ENCODE results near the gene GEMIN2.

Gene GEMIN2

DNA sequence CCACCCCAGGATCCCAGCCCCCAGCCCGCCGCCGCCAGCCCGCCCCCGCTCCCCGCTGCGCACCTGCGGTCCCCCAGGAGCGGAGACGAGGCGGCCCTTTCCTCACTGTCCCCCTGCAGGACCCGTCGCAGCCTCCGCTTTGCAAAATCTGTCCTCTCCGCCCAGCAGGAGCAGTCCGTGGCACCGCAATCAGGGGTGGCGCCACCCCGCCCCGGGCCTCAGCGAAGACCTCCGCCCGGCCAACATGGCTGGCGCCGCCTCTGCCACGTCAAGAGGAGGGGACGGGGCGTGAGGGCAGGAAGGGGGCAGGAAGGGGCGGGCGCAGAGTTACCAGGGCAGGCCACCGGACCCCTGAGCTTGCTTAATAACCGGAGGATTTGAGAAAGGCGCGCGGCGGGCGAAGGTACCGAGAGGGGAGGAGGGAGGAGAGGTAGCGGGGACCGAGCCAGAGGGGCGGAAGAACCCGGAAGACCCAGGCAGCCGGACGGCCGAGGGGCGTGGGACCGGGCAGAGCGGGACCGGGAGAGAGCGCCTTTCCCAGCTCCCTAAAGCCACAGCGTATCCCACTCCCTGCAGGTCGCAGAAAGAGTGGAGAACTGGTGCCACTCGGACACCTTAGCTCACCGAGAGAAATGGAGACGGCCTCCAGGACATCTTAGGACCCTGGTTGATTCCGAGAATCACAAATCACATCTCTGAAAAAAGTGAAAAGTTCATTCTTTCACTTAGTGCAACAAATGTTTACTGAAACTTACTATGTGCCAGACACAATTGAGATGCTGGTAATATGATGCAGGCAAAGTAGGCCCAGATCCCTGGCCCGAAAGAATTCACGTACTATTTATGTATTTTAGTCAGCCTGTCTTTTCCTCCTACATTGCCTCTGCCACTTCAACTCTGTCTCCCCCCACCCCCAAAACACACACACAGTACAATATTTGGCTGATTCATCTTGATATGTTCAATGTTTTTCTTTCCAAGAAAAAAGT, 10.9 kb upstream of the GEMIN2 start, which contains the start of gene SEC23A:
SEC23A (minus strand) TSS at position 267 of the 989 bp plus-strand sequence. CDS start 7,117 bp downstream, outside the sequence.
- TF ChIP-seq FOXP2 (optimal IDR thresholded peaks at IDR 0.05; ENCODE audit: borderline replicate concordance, extremely low read depth, extremely low read length, insufficient read depth): peak; percentile 52
- TF ChIP-seq TAF1 (IDR thresholded peaks at IDR 0.05; ENCODE audit: borderline replicate concordance, insufficient read depth, low read length): peak; percentile 53; the same call in 1 of the 2 replicates
- TF ChIP-seq, protein P1, sequence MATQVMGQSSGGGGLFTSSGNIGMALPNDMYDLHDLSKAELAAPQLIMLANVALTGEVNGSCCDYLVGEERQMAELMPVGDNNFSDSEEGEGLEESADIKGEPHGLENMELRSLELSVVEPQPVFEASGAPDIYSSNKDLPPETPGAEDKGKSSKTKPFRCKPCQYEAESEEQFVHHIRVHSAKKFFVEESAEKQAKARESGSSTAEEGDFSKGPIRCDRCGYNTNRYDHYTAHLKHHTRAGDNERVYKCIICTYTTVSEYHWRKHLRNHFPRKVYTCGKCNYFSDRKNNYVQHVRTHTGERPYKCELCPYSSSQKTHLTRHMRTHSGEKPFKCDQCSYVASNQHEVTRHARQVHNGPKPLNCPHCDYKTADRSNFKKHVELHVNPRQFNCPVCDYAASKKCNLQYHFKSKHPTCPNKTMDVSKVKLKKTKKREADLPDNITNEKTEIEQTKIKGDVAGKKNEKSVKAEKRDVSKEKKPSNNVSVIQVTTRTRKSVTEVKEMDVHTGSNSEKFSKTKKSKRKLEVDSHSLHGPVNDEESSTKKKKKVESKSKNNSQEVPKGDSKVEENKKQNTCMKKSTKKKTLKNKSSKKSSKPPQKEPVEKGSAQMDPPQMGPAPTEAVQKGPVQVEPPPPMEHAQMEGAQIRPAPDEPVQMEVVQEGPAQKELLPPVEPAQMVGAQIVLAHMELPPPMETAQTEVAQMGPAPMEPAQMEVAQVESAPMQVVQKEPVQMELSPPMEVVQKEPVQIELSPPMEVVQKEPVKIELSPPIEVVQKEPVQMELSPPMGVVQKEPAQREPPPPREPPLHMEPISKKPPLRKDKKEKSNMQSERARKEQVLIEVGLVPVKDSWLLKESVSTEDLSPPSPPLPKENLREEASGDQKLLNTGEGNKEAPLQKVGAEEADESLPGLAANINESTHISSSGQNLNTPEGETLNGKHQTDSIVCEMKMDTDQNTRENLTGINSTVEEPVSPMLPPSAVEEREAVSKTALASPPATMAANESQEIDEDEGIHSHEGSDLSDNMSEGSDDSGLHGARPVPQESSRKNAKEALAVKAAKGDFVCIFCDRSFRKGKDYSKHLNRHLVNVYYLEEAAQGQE (IDR thresholded peaks at IDR 0.05; ENCODE audit: insufficient read depth in 1 of 2, low read depth in 2 of 2, low read length in 2 of 2): no peak
- peak; percentile 79 for TF ChIP-seq POLR2AphosphoS5 (IDR thresholded peaks at IDR 0.05; ENCODE audit: low read depth, low read length)
- no peak for TF ChIP-seq SIN3A (IDR thresholded peaks at IDR 0.05; ENCODE audit: borderline replicate concordance, insufficient read depth, low read length)

DNA sequence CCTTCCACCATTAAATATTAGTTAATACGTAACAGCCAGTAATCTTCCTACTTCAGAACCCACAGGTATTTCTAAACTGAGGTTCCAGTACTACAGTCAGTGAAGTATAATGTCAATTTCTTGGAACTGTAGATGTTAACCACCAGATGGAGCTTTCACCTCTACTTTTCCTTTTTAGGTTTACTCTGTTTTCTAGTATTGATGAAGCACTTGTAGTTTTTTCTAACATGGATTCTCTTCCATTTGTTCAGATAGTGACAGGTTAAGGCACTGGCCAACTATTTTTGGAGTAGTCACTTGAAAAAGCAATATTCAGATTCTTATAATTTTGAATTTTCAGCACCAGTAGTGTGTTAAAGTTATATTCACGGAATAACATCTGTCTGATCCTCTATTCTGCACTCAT, 6.5 kb upstream of the GEMIN2 start:
- TF ChIP-seq, protein P1 (IDR thresholded peaks at IDR 0.05; ENCODE audit: insufficient read depth in 1 of 2, low read depth in 2 of 2, low read length in 2 of 2): no peak
- TF ChIP-seq FOXP2 (optimal IDR thresholded peaks at IDR 0.05; ENCODE audit: borderline replicate concordance, extremely low read depth, extremely low read length, insufficient read depth) (no peak), POLR2AphosphoS5 (IDR thresholded peaks at IDR 0.05; ENCODE audit: low read depth, low read length) (no peak), SIN3A (IDR thresholded peaks at IDR 0.05; ENCODE audit: borderline replicate concordance, insufficient read depth, low read length) (no peak)

DNA sequence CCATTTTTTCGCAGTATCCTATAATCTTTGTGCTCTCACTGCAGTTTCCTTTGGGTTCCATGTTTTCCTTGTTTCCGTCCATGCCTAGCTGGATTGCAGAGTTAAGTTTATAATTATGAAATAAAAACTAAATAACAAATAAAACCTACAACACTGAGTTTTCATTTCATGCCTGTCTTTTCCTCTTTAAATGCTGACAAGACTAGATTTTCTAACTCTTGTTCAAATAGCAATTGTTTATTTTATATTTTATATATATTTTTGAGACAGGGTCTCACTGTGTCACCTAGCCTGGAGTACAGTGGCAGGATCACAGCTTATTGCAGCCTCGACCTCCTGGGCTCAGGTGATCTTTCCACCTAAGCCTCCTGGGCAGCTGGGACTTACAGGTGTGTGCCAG, 5.3 kb upstream of the GEMIN2 start:
- TF ChIP-seq, protein P1 (IDR thresholded peaks at IDR 0.05; ENCODE audit: insufficient read depth in 1 of 2, low read depth in 2 of 2, low read length in 2 of 2): no peak

DNA sequence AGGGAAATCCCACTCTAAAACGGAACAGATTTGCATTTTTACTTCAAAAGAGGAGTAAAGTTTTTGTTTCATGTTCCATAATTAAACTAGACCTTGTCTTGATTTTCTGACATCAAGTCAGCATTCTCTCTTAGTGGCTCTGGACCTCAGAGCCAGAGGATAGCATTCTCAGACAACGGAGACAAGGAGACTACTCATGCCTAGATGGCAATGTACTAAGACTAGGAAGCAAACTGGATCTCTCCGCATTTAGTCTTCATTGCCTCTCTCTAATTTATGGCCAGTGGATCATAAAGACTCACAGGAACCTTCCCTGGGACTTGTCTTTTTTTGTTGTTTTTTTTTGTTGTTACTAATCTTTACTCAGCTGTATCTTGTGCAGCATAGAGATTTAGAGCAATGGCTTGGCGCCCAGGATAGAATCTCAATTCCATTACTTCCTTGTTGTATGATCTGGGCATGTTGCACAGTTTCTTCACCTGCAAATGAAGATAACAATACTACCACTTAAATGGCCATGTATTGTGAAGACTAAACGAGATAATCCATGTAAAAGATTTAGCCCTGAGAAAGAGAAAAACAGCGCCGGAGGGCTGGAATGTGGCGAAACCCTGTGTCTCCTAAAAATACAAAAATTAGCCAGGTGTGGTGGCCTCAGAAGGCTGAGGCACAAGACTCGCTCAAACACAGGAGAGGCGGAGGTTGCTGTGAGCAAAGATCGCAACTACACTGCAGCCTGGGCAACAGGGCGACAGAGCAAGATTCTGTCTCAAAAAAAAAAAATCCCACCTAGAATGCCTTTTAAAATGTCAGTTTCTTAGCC, 4.0 kb upstream of the GEMIN2 start:
- TF ChIP-seq FOXP2 (optimal IDR thresholded peaks at IDR 0.05; ENCODE audit: borderline replicate concordance, extremely low read depth, extremely low read length, insufficient read depth) (no peak), POLR2AphosphoS5 (IDR thresholded peaks at IDR 0.05; ENCODE audit: low read depth, low read length) (no peak), TAF1 (IDR thresholded peaks at IDR 0.05; ENCODE audit: borderline replicate concordance, insufficient read depth, low read length) (no peak), SIN3A (IDR thresholded peaks at IDR 0.05; ENCODE audit: borderline replicate concordance, insufficient read depth, low read length) (no peak)
- TF ChIP-seq, protein P1 (IDR thresholded peaks at IDR 0.05; ENCODE audit: insufficient read depth in 1 of 2, low read depth in 2 of 2, low read length in 2 of 2): no peak
